GM12878 (cell line): ENCODE measurements around the gene MEX3C. TPM values are rescaled to one million over a fixed set of nuclear protein-coding genes. Genes with fewer than 3 reads are reported as not detected.

Experiments
- ATAC-seq: fragments of 200-7000 bp; cut with Tn5 transposase; 3 replicates; pipeline ENCODE4 v1.9.1; 2020; ENCODE audit warnings: mild to moderate bottlenecking, moderate library complexity
- BruUV-seq: library from RNA; stranded (reverse); fragments of 400-500 nt; replicated peaks from 2 replicates; lab custom pipeline; 2021; lab: Mats Ljungman, UMichigan
- CTCF ChIA-PET: fragments of 300-600 bp; sonication (Branson Sonifier 250); formaldehyde crosslinking; extraction: SDS; loops from one replicate; lab custom pipeline; 2021; ENCODE audit warnings: inconsistent platforms; lab: Yijun Ruan, JAX
- POLR2A ChIA-PET: fragments of 350-600 bp; formaldehyde crosslinking; extraction: SDS; loops from one replicate; lab custom pipeline; 2021; ENCODE audit warnings: inconsistent platforms; lab: Charles Lee
- RAD21 ChIA-PET: fragments of 300-600 bp; sonication (Branson Sonifier 250); formaldehyde crosslinking; loops from one replicate; lab custom pipeline; 2023; ENCODE audit warnings: antibody characterized with exemption; ENCODE audit not compliant: unreplicated experiment; lab: Charles Lee
- SMC1A ChIA-PET: fragments of 300-600 bp; sonication (Branson Sonifier 250); formaldehyde crosslinking; loops from one replicate; lab custom pipeline; 2023; ENCODE audit not compliant: unreplicated experiment, uncharacterized antibody; lab: Charles Lee
- DNase-seq: peaks from one replicate; pipeline ENCODE4 v3.0.0-alpha.2; 2011; ENCODE audit warnings: low read depth, low spot score
- FAIRE-seq: peaks from 3 replicates; lab custom pipeline; 2011; peaks lifted over from hg19 to GRCh38; lab: Jason Lieb, UNC
- H2AFZ ChIP-seq: 2 replicates; pipeline ENCODE4 v1.6.0; 2011; ENCODE audit warnings: low read depth, low read length, control low read depth; ENCODE audit not compliant: control insufficient read depth
- H3K27ac ChIP-seq: 2 replicates; pipeline ENCODE4 v1.5.1; 2011; ENCODE audit warnings: control low read depth; ENCODE audit not compliant: control insufficient read depth, insufficient read depth
- H3K27me3 ChIP-seq, 2 experiments: replicated peaks in 1 of 2; 2 replicates each; pipeline versions ENCODE4 v1.6.0 to v1.6.1; 2011; ENCODE audit warnings: low read length in 1 of 2; ENCODE audit not compliant: control insufficient read depth in 2 of 2, insufficient read depth in 2 of 2
- H3K36me3 ChIP-seq, 2 experiments: 2 replicates each; pipeline ENCODE4 v1.5.1; 2011; ENCODE audit warnings: low read length in 1 of 2; ENCODE audit not compliant: control insufficient read depth in 2 of 2, insufficient read depth in 2 of 2
- H3K4me1 ChIP-seq: 2 replicates; pipeline ENCODE4 v1.6.1; 2011; ENCODE audit warnings: mild to moderate bottlenecking, low read length, moderate library complexity, mixed read lengths; ENCODE audit not compliant: control insufficient read depth, insufficient read depth
- H3K4me2 ChIP-seq: 2 replicates; pipeline ENCODE4 v1.6.0; 2011; ENCODE audit warnings: control low read depth; ENCODE audit not compliant: control insufficient read depth, insufficient read depth
- H3K4me3 ChIP-seq: fragments of 200-600 bp; sonication (generic); 2 replicates; pipeline ENCODE4 v1.5.1; 2016
- H3K79me2 ChIP-seq: 2 replicates; pipeline ENCODE4 v1.6.0; 2011; ENCODE audit warnings: low read length; ENCODE audit not compliant: control insufficient read depth, insufficient read depth
- H3K9ac ChIP-seq: 2 replicates; pipeline ENCODE4 v1.8.0; 2011; ENCODE audit warnings: low read length, control low read depth, mixed read lengths; ENCODE audit not compliant: control insufficient read depth, insufficient read depth
- H3K9me3 ChIP-seq: replicated peaks from 3 replicates; pipeline ENCODE4 v1.5.1; 2011; ENCODE audit warnings: mild to moderate bottlenecking, low read length; ENCODE audit not compliant: control insufficient read depth, insufficient read depth
- H4K20me1 ChIP-seq: 2 replicates; pipeline ENCODE4 v1.6.0; 2011; ENCODE audit not compliant: control insufficient read depth, insufficient read depth
- BACH1 ChIP-seq: fragments of 450-650 bp; IDR thresholded peaks from 2 replicates; pipeline ENCODE4 v1.6.1; 2017; ENCODE audit warnings: mild to moderate bottlenecking, borderline replicate concordance
- CHD4 ChIP-seq: fragments of 200-600 bp; sonication (generic); IDR thresholded peaks from 2 replicates; pipeline ENCODE4 v1.6.1; 2016; ENCODE audit warnings: mild to moderate bottlenecking
- CREM ChIP-seq: IDR thresholded peaks from 2 replicates; pipeline ENCODE4 v1.6.1; 2014; ENCODE audit warnings: antibody characterized with exemption, low read depth
- NFYB ChIP-seq: IDR thresholded peaks from 2 replicates; pipeline ENCODE4 v1.6.1; 2011; ENCODE audit warnings: low read depth, mild to moderate bottlenecking, low read length, improper control_type of control experiment, moderate library complexity; ENCODE audit not compliant: insufficient read depth
- RELA ChIP-seq: fragments of 450-650 bp; IDR thresholded peaks from 2 replicates; pipeline ENCODE4 v1.8.0; 2014; ENCODE audit warnings: borderline replicate concordance; ENCODE audit not compliant: partially characterized antibody
- RUNX3 ChIP-seq: IDR thresholded peaks from 2 replicates; pipeline ENCODE4 v1.6.1; 2012; ENCODE audit warnings: low read length, inconsistent platforms
- SIX5 ChIP-seq: IDR thresholded peaks from 2 replicates; pipeline ENCODE4 v1.6.1; 2011; ENCODE audit warnings: mild to moderate bottlenecking, low read depth, low read length, moderate library complexity; ENCODE audit not compliant: severe bottlenecking
- SMARCA5 ChIP-seq: fragments of 450-650 bp; IDR thresholded peaks from 2 replicates; pipeline ENCODE4 v1.6.1; 2017; ENCODE audit warnings: mild to moderate bottlenecking
- SUPT20H ChIP-seq: IDR thresholded peaks from 2 replicates; pipeline ENCODE4 v1.6.1; 2011; ENCODE audit warnings: low read depth, mild to moderate bottlenecking, low read length, moderate library complexity, borderline replicate concordance; ENCODE audit not compliant: control insufficient read depth
- SUZ12 ChIP-seq: fragments of 200-600 bp; sonication (generic); IDR thresholded peaks from one replicate; pipeline ENCODE4 v1.6.1; 2018; ENCODE audit warnings: antibody characterized with exemption, mild to moderate bottlenecking; ENCODE audit not compliant: unreplicated experiment
- TAF1 ChIP-seq: IDR thresholded peaks from 2 replicates; pipeline ENCODE4 v1.6.1; 2011; ENCODE audit warnings: mild to moderate bottlenecking, low read depth, low read length, borderline replicate concordance
- USF2 ChIP-seq: IDR thresholded peaks from 2 replicates; pipeline ENCODE4 v1.6.1; 2011; ENCODE audit warnings: low read depth, low read length, improper control_type of control experiment, borderline replicate concordance
- ZBED1 ChIP-seq: IDR thresholded peaks from 2 replicates; pipeline ENCODE4 v1.6.1; 2016; ENCODE audit warnings: borderline replicate concordance
- ZBTB33 ChIP-seq: fragments of 450-650 bp; IDR thresholded peaks from 2 replicates; pipeline ENCODE4 v1.6.1; 2017; ENCODE audit warnings: mild to moderate bottlenecking
- in situ Hi-C: fragments of 300-500 bp; cut with MboI; formaldehyde crosslinking; loops from 9 replicates; pipeline ENCODE4 v1.14.3; 2018; ENCODE audit warnings: mixed read lengths
- intact Hi-C: fragments of 100-400 bp; cut with micrococcal nuclease; formaldehyde crosslinking; loops from one replicate; pipeline ENCODE4 v1.14.2; 2022; ENCODE audit not compliant: unreplicated experiment
- polyA plus RNA-seq, 11 experiments: library from polyadenylated mRNA; depleted of rRNA in 4 of 11; unstranded in 6 of 11; stranded (reverse) in 5 of 11; fragments of >200 nt; fragmentation: Nextera tagmentation in 4 of 11; fragmentation: Illumina TruSeq in 1 of 11; extraction: Ambion mirVana in 4 of 11; extraction: Trizol in 1 of 11; gene quantifications; 1 replicate in 1 of 11; 2 replicates in 10 of 11; pipeline versions ENCODE4 v1.2.1 to v1.2.3, GENCODE V29; 2011 to 2016; ENCODE audit warnings: inconsistent platforms in 2 of 11, missing spikeins in 2 of 11, low read depth in 1 of 11
- total RNA-seq, 4 experiments: library from RNA; depleted of rRNA in 3 of 4; stranded (reverse); fragments of >200 nt in 3 of 4; fragmentation: Illumina TruSeq in 1 of 4; extraction: Trizol in 1 of 4; gene quantifications; 2 replicates each; pipeline versions ENCODE4 v1.2.1 to v1.2.3, GENCODE V29; 2013 to 2021
- TF ChIP-seq, protein P1 (sequence below): fragments of 450-650 bp; IDR thresholded peaks from 2 replicates; pipeline ENCODE4 v1.6.1; 2014; ENCODE audit warnings: mild to moderate bottlenecking
- TF ChIP-seq, protein P2 (sequence below): fragments of 450-650 bp; IDR thresholded peaks from 2 replicates; pipeline ENCODE4 v1.6.1; 2018; ENCODE audit warnings: borderline replicate concordance, mild to moderate bottlenecking; ENCODE audit not compliant: partially characterized antibody

Gene MEX3C
- total and polyA plus RNA-seq, 10 of the 15 experiments (the other 5 are each of a cell fraction or from before 2014, with no cell fraction given): 6.7 to 48.8 (median 21.3) TPM

DNA sequence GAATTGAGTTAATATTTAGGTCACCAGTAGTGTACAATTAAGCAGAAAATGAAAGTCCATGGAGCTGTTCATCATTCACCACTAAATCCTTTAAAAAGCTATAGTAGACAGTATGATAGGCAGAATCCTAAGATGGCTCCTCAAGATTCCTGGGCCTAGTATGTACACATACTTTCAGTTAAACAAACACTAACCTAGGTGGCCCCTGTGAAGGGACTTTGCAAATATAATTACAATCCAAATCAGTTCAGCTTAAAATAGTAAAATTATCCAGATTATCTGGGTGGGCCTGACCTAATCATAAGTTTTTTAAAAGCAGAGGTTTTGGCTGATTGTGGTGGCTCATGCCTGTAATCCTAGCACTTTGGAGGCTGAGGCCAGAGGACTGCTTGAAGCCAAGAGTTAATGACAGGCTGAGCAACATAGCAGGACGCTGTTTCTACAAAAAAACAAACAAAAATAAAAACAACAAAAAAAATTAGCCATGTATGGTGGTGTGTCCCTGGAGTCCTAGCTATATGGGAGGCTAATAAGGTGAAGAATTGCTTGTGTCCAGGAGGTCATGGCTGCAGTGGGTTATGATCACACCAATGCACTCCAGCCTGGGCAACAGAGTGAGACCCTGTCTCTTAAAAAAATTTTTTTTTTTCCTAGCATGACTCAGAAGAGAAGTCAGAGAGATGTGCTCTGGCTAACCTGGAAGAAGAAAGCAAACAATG lies 13.9 kb downstream of the MEX3C start (continued):
- TF ChIP-seq NFYB: no peak
- no peak for TF ChIP-seq BACH1
- no peak for TF ChIP-seq CREM
- TF ChIP-seq, all 136 proteins: peak for 0

DNA sequence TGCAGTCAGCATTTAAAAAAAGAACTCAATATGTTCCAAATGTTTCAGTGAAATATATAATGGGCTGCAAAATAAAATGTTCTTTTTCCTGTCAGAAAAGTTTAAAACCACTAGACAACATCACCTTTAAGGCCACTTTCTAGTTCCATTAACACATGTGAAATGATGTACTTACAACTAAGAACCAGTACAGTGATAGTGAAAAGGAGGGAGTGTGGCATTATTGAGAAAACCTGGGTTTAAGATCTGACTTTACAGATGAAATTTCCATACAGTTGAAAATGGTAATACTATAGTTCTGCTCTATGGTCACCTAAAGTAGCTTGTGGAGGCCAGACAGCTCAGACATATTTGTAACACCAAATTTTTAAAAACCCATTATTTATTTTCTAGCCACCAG lies 14.7 kb downstream of the MEX3C start:
- POLR2A ChIA-PET: interaction anchor here (0.5 to 2.3 kb wide), 5 partner anchors 10 to 26 kb away, joined by 3 to 15 read pairs (median 6); partner anchors contain the start of gene MEX3C
- no TSS peak for BruUV-seq
- RAD21 ChIA-PET: interaction anchor here (0.9 to 3.1 kb wide), 4 partner anchors 10 to 53 kb away, joined by 3 to 17 read pairs (median 8); no protein-coding TSS in a partner anchor
- Histone ChIP-seq H3K36me3 (peaks cover 2 to 13% of the 10 kb centered on the region in 2 experiments; a peak in 3 of 4 replicates), H3K9me3 (no peaks in the 10 kb centered on the region), H3K9ac (no peak overlapping the region), H3K27me3 (no peaks in the 10 kb centered on the region), H3K27ac (no peak overlapping the region; the same call in 1 of the 2 replicates), H3K4me1 (peaks cover 16% of the 10 kb centered on the region), H2AFZ (no peak overlapping the region), H3K4me2 (no peak overlapping the region), H3K79me2 (peaks cover 92% of the 10 kb centered on the region), H4K20me1 (no peaks in the 10 kb centered on the region), H3K4me3 (no peak overlapping the region)
- DNase-seq (no peak), FAIRE-seq (peak; percentile 27), ATAC-seq (peak; percentile 32)
- in situ Hi-C loops: no loop called here
- CTCF ChIA-PET: interaction anchor here (0.5 to 2.3 kb wide), 4 partner anchors 10 to 352 kb away, joined by 3 to 14 read pairs (median 3); no protein-coding TSS in a partner anchor
- intact Hi-C loops: no loop called here
- SMC1A ChIA-PET: interaction anchor here (0.6 to 7.4 kb wide), 6 partner anchors 11 to 537 kb away, joined by 3 to 79 read pairs (median 4); partner anchors contain the start of gene MEX3C
- TF ChIP-seq RUNX3 (no peak), SMARCA5 (no peak), SUZ12 (no peak), NFYB (no peak), ZBED1 (no peak), ZBTB33 (no peak), USF2 (no peak), SUPT20H (no peak), CHD4 (no peak), SIX5 (no peak), RELA (no peak), TAF1 (no peak)
- TF ChIP-seq, protein P1, sequence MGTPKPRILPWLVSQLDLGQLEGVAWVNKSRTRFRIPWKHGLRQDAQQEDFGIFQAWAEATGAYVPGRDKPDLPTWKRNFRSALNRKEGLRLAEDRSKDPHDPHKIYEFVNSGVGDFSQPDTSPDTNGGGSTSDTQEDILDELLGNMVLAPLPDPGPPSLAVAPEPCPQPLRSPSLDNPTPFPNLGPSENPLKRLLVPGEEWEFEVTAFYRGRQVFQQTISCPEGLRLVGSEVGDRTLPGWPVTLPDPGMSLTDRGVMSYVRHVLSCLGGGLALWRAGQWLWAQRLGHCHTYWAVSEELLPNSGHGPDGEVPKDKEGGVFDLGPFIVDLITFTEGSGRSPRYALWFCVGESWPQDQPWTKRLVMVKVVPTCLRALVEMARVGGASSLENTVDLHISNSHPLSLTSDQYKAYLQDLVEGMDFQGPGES: no peak
- TF ChIP-seq, protein P2, sequence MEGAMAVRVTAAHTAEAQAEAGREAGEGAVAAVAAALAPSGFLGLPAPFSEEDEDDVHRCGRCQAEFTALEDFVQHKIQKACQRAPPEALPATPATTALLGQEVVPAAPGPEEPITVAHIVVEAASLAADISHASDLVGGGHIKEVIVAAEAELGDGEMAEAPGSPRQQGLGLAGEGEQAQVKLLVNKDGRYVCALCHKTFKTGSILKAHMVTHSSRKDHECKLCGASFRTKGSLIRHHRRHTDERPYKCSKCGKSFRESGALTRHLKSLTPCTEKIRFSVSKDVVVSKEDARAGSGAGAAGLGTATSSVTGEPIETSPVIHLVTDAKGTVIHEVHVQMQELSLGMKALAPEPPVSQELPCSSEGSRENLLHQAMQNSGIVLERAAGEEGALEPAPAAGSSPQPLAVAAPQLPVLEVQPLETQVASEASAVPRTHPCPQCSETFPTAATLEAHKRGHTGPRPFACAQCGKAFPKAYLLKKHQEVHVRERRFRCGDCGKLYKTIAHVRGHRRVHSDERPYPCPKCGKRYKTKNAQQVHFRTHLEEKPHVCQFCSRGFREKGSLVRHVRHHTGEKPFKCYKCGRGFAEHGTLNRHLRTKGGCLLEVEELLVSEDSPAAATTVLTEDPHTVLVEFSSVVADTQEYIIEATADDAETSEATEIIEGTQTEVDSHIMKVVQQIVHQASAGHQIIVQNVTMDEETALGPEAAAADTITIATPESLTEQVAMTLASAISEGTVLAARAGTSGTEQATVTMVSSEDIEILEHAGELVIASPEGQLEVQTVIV: no peak
